ENCODE data around the gene TSSK2.

DNA sequence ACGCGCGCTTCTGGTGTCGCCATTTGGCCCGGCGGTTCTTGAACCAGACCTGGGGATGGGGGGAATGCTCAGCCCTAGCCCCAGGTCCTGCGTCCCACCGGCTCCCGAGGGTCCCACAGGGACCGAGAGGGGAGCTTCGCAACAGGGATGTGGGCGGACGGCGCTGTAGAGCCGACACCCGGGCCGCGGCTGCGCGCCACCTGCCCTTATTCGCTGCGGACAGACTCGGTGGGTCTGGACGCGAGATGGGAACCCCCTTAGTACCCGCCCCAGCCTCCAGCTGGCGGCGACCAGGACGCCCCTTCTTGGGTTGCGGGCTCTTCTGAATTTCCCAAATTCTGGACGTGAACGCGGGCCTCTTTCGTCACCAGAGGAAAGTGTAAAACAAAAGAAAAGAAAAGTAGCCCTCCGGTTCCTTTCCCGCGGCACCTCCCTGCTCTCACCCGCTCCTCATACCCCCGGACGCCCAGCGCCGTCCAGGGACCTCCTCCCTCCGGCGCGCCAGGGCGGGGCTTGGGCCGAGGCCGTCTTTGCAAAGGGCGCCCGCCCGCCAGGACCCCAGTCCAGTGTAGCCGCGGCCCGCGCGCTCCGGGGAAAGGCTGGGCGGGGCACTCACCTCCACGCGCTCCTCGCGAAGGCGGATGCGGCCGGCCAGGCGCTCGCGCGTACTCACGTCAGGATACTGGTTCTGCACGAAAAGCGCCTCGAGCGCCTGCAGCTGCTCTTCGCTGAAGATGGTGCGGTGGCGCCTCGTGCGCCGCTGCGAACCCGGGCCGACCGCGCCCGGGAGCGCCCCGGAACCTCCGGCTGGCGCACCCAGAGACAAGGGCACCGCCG is 18.2 kb downstream of the TSSK2 start:
- TF ChIP-seq, protein P1, sequence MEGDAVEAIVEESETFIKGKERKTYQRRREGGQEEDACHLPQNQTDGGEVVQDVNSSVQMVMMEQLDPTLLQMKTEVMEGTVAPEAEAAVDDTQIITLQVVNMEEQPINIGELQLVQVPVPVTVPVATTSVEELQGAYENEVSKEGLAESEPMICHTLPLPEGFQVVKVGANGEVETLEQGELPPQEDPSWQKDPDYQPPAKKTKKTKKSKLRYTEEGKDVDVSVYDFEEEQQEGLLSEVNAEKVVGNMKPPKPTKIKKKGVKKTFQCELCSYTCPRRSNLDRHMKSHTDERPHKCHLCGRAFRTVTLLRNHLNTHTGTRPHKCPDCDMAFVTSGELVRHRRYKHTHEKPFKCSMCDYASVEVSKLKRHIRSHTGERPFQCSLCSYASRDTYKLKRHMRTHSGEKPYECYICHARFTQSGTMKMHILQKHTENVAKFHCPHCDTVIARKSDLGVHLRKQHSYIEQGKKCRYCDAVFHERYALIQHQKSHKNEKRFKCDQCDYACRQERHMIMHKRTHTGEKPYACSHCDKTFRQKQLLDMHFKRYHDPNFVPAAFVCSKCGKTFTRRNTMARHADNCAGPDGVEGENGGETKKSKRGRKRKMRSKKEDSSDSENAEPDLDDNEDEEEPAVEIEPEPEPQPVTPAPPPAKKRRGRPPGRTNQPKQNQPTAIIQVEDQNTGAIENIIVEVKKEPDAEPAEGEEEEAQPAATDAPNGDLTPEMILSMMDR (IDR thresholded peaks at IDR 0.05 in 4 of 5, conservative IDR thresholded peaks at IDR 0.05 in 1 of 5) = no peak
- TF ChIP-seq POLR2A (IDR thresholded peaks at IDR 0.05) = no peak

Measured in gastrocnemius medialis (tissue), 4 donors.